Activated naive CD4-positive, alpha-beta T cell treated with anti-CD3 and anti-CD28 coated beads, Interleukin-2, amount 50 U/mL, for 24 hours (primary cell): ENCODE data around the gene CLIP2.
"Not testable (repeated sequence)": the region's sequence is repeated elsewhere in the genome, so short reads cannot be mapped to it uniquely, and the experiment has no call there.

Experiments used
- H3K27ac Mint-ChIP-seq: one replicate; pipeline ENCODE4 v1.8.0; 2021; ENCODE audit warnings: mild to moderate bottlenecking, mixed read lengths
- H3K27me3 Mint-ChIP-seq: one replicate; pipeline ENCODE4 v1.8.0; 2021; ENCODE audit warnings: mixed read lengths
- H3K36me3 Mint-ChIP-seq: one replicate; pipeline ENCODE4 v1.8.0; 2021; ENCODE audit warnings: mixed read lengths
- H3K4me1 Mint-ChIP-seq: one replicate; pipeline ENCODE4 v1.8.0; 2021; ENCODE audit warnings: mixed read lengths
- H3K4me3 Mint-ChIP-seq: one replicate; pipeline ENCODE4 v1.8.0; 2021; ENCODE audit warnings: mild to moderate bottlenecking, mixed read lengths
- H3K9me3 Mint-ChIP-seq: one replicate; pipeline ENCODE4 v1.8.0; 2021; ENCODE audit warnings: mixed read lengths

The CLIP2 gene

GRCh38 chr7:74289018-74289658 is at the start of gene CLIP2:
Gene CLIP2 (plus strand): TSS chr7:74289407. CDS start chr7:74317547, 28,140 bp downstream.
- Mint-ChIP-seq H3K4me3 (peak within 1 kb of the TSS; percentile 87), H3K27me3 (no peaks in the 10 kb centered on the region), H3K9me3 (no peaks in the 10 kb centered on the region), H3K4me1 (peaks cover 13% of the 10 kb centered on the region), H3K36me3 (no peaks in the 10 kb centered on the region), H3K27ac (peak within 1 kb of the TSS; percentile 79)

- H3K9me3 Mint-ChIP-seq, result no peaks in the 10 kb centered on the region
- H3K4me3 Mint-ChIP-seq, result no peak overlapping the region
- no peak overlapping the region for H3K27ac Mint-ChIP-seq
- no peaks in the 10 kb centered on the region for H3K27me3 Mint-ChIP-seq
- peaks cover 16% of the 10 kb centered on the region for H3K36me3 Mint-ChIP-seq
- no peaks in the 10 kb centered on the region for H3K4me1 Mint-ChIP-seq
These were observed 48.7 kb upstream of the CLIP2 start for GRCh38 chr7:74240482-74240881.

GRCh38 chr7:74242122-74242443 is 47.1 kb upstream of the CLIP2 start:
- no peaks in the 10 kb centered on the region for H3K9me3 Mint-ChIP-seq
- no peak overlapping the region for H3K4me3 Mint-ChIP-seq
- H3K27me3 Mint-ChIP-seq, result no peaks in the 10 kb centered on the region
- H3K27ac Mint-ChIP-seq, result no peak overlapping the region
- H3K36me3 Mint-ChIP-seq, result peaks cover 16% of the 10 kb centered on the region
- H3K4me1 Mint-ChIP-seq, result no peaks in the 10 kb centered on the region

- peaks cover 14% of the 10 kb centered on the region for H3K36me3 Mint-ChIP-seq
- H3K27me3 Mint-ChIP-seq, result no peaks in the 10 kb centered on the region
- peaks cover 5% of the 10 kb centered on the region for H3K4me1 Mint-ChIP-seq
- H3K27ac Mint-ChIP-seq, result no peak overlapping the region
- no peaks in the 10 kb centered on the region for H3K9me3 Mint-ChIP-seq
- H3K4me3 Mint-ChIP-seq, result no peak overlapping the region
These were observed 42.7 kb upstream of the CLIP2 start for GRCh38 chr7:74246497-74246896.

DNA sequence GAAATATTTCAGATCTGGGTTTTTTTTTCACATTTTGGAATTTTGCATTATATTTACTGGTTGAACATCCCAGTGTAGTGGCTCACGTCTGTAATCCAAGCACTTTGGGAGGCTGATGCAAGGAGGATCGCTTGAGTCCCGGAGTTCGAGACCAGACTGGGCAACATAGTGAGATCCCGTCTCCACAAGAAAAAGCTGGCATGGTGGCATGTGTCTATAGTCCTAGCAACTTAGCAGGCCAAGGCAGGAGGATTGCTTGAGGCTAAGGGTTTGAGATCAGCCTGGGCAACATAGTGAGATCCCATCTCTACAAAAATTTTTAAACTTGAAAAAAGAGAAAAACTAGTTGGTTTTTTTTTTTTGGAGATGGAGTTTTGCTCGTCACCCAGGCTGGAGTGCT is 41.1 kb upstream of the CLIP2 start:
- Mint-ChIP-seq H3K36me3 (peaks cover 11% of the 10 kb centered on the region), H3K9me3 (no peaks in the 10 kb centered on the region), H3K27me3 (no peaks in the 10 kb centered on the region), H3K4me1 (peaks cover 12% of the 10 kb centered on the region), H3K4me3 (no peak overlapping the region), H3K27ac (no peak overlapping the region)

DNA sequence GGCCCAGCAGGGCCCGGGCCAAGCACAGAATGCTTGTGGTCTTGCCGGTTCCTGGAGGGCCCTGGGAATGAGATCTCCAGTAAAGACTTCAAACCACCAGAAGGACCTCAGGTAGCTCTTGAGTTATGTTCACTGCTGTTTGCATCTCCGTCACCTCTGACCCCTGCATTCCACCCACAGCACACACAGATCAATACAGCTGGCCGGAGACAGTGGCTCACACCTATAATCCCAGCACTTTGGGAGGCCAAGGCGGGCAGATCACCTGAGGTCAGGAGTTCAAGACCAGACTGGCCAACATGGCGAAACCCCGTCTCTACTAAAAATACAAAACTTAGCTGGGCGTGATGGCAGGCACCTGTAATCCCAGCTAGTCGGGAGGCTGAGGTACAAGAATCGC is 40.1 kb upstream of the CLIP2 start:
- not testable (repeated sequence) for H3K27ac Mint-ChIP-seq, H3K4me3 Mint-ChIP-seq, H3K27me3 Mint-ChIP-seq, H3K9me3 Mint-ChIP-seq
- peaks cover 13% of the 10 kb centered on the region for H3K4me1 Mint-ChIP-seq
- H3K36me3 Mint-ChIP-seq, result peaks cover 11% of the 10 kb centered on the region

DNA sequence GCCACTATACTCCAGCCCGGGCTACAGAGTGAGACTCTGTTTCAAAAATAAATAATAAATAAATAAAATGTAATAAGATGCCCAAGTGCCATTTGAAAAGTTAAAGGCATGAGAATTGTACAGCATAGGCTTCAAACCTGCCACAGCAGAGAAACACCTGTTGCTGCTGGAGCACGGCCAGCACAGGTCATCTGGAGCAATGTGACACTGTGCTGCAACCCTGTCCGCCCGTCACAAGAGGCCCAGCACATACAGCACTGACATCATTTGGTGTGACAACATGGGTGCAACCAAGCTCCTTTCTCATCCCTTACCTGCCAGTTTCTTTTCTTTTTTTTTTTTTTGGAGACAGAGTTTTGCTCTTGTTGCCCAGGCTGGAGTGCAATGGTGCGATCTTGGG is 36.3 kb upstream of the CLIP2 start:
- Mint-ChIP-seq H3K27me3 (no peaks in the 10 kb centered on the region), H3K27ac (no peak overlapping the region), H3K4me3 (peak overlapping the region; percentile 96), H3K36me3 (peaks cover 13% of the 10 kb centered on the region), H3K9me3 (no peaks in the 10 kb centered on the region), H3K4me1 (peaks cover 27% of the 10 kb centered on the region)

GRCh38 chr7:74253331-74253730 is 35.9 kb upstream of the CLIP2 start:
- Mint-ChIP-seq H3K36me3 (peaks cover 13% of the 10 kb centered on the region), H3K4me3 (peak overlapping the region; percentile 96), H3K27ac (peak overlapping the region; percentile 72), H3K4me1 (peaks cover 27% of the 10 kb centered on the region), H3K27me3 (no peaks in the 10 kb centered on the region), H3K9me3 (no peaks in the 10 kb centered on the region)

DNA sequence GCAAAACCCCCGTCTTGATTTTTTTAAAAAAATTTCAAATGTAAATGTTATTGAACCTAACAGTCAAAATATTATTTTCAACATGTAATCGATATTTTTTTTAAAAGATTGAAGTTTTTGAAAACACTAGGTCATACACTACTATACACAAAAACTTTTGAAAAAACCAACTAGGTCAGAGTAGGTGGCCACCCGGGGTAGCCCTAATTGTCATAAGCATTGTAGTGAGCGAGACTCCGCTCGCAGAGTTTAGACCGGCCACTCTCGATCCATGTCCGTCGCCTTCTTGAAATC is 35.4 kb upstream of the CLIP2 start:
- Mint-ChIP-seq H3K36me3 (peaks cover 10% of the 10 kb centered on the region), H3K27ac (peak overlapping the region; percentile 95)

GRCh38 chr7:74254129-74254857 is 34.9 kb upstream of the CLIP2 start, which contains the start of gene RFC2:
Gene RFC2 (minus strand): TSS chr7:74254399. CDS start chr7:74254383, 16 bp downstream.
- no peaks in the 10 kb centered on the region for H3K27me3 Mint-ChIP-seq
- H3K4me3 Mint-ChIP-seq, result peak within 1 kb of the TSS; percentile 96
- peaks cover 8% of the 10 kb centered on the region for H3K36me3 Mint-ChIP-seq
- H3K9me3 Mint-ChIP-seq, result no peaks in the 10 kb centered on the region
- H3K27ac Mint-ChIP-seq, result peak within 1 kb of the TSS; percentile 95
- peaks cover 27% of the 10 kb centered on the region for H3K4me1 Mint-ChIP-seq

More for the DNA sequence above, 35.4 kb upstream of the CLIP2 start:
- Mint-ChIP-seq H3K4me3 (peak overlapping the region; percentile 96), H3K9me3 (no peaks in the 10 kb centered on the region), H3K4me1 (peaks cover 27% of the 10 kb centered on the region), H3K27me3 (no peaks in the 10 kb centered on the region)

DNA sequence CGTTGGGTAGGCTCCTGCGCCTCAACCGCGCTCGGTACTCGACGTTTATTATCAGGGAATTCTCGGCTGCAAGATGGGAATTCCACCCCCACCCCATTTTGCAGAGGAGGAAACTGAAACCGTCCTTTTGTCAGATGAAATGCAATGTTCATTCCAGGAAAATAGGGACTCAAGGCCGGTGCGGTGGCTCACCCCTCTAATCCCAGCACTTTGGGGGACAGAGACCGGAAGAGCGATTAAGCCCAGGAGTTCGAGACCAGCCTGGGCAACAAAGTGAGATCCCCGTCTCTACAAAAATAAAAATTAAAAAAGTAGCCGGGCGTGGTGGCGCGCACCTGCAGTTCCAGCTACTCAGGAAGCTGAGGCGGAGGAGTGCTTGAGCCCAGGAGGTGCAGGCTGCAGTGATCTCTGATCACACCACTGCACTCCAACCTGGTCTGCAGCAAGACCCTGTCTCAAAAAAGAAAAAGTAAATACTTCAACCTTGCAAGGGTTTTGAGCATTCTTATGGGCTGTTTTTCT is 34.3 kb upstream of the CLIP2 start:
- H3K27ac Mint-ChIP-seq, result peak overlapping the region; percentile 76
- peaks cover 5% of the 10 kb centered on the region for H3K36me3 Mint-ChIP-seq
- no peaks in the 10 kb centered on the region for H3K9me3 Mint-ChIP-seq
- H3K4me3 Mint-ChIP-seq, result peak overlapping the region; percentile 96
- H3K4me1 Mint-ChIP-seq, result peaks cover 27% of the 10 kb centered on the region
- H3K27me3 Mint-ChIP-seq, result no peaks in the 10 kb centered on the region

- H3K36me3 Mint-ChIP-seq, H3K27me3 Mint-ChIP-seq, H3K27ac Mint-ChIP-seq, H3K9me3 Mint-ChIP-seq: not testable (repeated sequence)
- Mint-ChIP-seq H3K4me1 (peaks cover 24% of the 10 kb centered on the region), H3K4me3 (peak overlapping the region; percentile 39)
These were observed 33.7 kb upstream of the CLIP2 start for GRCh38 chr7:74255461-74255860.

- peak overlapping the region; percentile 61 for H3K4me3 Mint-ChIP-seq
- H3K36me3 Mint-ChIP-seq, result peaks cover 2% of the 10 kb centered on the region
- no peaks in the 10 kb centered on the region for H3K9me3 Mint-ChIP-seq
- H3K4me1 Mint-ChIP-seq, result peaks cover 22% of the 10 kb centered on the region
- no peaks in the 10 kb centered on the region for H3K27me3 Mint-ChIP-seq
- no peak overlapping the region for H3K27ac Mint-ChIP-seq
These were observed 32.5 kb upstream of the CLIP2 start for GRCh38 chr7:74256491-74257408.

GRCh38 chr7:74258639-74259038 is 30.6 kb upstream of the CLIP2 start:
- Mint-ChIP-seq H3K4me1 (peaks cover 14% of the 10 kb centered on the region), H3K27ac (no peak overlapping the region), H3K36me3 (peaks cover 2% of the 10 kb centered on the region), H3K9me3 (no peaks in the 10 kb centered on the region), H3K4me3 (no peak overlapping the region), H3K27me3 (no peaks in the 10 kb centered on the region)

GRCh38 chr7:74262639-74263398 is 26.4 kb upstream of the CLIP2 start:
- Mint-ChIP-seq H3K4me3 (no peak overlapping the region), H3K27me3 (no peaks in the 10 kb centered on the region), H3K36me3 (no peaks in the 10 kb centered on the region), H3K9me3 (no peaks in the 10 kb centered on the region), H3K4me1 (no peaks in the 10 kb centered on the region), H3K27ac (no peak overlapping the region)
